ENCODE results near the gene FHL1.

The FHL1 gene

GRCh38 chrX:136190038-136190713, 42.8 kb downstream of the FHL1 start:
- DNase-seq, result no peak

GRCh38 chrX:136191171-136191570, 43.8 kb downstream of the FHL1 start:
- no peak for DNase-seq

DNA sequence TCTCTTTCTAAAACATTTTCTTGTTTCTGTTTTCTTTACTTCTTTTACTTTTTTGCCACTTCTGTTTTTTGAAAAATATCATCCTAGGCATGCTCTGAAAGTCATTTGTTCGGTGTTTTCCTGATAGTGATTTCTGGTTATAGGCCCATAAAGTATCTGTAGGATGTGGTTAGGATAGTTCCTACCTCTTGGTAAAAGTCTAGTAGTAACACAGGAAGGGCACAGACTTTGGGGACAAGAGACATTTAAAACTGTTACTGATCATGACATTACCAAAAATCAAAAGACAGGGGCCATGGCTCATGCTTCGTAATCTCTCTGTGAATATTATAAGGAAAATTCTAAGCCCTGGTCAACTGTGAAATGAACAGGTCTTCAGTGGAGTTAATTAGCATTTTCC, 44.8 kb downstream of the FHL1 start:
- DNase-seq, result no peak

DNA sequence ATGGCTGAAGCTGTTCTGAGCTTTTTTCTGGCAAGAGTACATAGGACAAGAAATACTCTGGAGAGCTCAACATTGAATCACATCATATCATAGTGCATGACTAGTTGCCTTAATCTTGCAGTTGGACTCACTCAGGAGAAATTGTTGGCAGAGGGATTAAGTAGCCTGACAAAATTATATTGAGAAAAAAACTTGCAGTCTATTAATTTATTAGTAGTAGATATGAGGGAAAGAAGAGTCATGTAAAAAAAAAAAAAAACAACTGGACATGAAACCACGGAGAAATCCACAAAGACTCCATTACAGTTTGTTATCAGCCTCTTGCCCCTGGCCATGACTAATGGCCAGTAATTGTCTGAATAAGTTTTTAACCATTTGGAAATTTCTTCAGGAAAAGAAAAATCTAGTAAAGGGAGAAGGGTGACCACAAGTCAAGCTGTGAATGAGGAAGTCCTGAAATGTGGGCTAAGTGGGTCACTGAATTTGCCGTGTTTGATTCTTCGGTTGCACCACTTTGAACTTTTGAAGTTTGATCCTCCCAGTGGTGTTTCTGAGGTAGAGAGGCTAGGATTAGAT, 45.6 kb downstream of the FHL1 start:
- DNase-seq, result no peak

DNA sequence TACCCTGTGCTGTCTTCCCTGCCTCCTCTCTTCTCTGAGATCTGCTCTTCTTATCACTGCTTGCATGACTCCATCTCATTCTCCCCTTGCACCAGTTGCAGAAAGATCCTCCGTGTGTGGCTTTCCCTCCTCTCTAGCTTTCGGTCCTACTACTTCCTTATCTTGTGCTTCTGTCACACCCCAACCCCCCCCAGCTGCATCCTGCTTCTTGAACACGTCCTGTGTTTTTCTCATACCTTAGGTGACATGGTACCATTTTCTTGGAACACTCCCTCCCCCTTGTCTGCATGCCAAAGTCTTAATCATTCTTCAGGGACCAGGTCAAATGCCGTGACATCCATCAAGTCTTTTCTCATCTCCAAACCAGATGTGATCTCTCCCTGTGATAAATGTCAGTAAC, 46.4 kb downstream of the FHL1 start:
- DNase-seq, result no peak

- DNase-seq, result no peak
Observed at GRCh38 chrX:136194536-136194935, 47.2 kb downstream of the FHL1 start.

DNA sequence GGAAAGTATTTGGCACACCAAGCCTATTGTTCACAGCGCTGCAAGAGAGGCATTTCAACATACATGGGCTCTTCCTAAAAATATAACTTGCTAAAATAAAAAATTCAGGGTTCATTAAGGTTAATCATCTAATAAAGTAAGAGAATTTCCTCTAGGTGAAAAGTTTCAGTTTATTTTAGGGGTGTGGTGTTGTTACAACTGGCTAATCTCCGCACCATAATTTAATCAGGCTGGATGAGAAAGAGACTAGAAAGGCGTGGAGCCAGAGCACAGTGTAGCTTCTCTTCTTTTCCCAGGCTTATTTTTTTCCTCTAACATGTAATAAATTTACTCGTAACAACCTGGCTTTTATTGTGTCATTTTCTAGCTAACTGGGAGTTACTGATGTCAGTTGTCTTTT, 47.9 kb downstream of the FHL1 start:
- no peak for DNase-seq

DNA sequence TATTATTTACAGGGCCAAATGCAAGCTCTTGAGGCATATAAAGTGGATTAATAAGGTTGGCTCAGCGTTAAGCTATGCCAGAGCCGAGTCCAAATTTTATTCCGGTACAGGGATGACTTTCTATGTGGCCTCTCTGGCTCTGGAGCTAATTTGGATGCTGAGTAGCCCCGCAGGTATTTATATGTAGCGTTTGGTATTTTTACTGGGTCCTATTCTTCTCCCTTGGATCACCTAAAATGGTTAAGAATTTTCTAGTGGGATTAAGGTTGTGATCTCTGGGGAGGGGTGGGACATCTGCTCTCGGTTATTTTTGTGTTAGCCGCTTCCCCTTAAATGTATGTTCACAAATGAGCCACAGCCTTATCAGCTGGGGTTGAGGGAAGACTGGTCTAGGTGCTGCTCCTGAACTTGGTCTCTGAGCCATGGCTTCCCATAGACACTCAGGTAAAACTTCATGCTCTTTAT, 49.4 kb downstream of the FHL1 start:
- no peak for DNase-seq

GRCh38 chrX:136198010-136198409, 50.7 kb downstream of the FHL1 start:
- DNase-seq, result no peak

- no peak for DNase-seq
Observed at GRCh38 chrX:136198678-136199243, 51.4 kb downstream of the FHL1 start.

- no peak for DNase-seq
Observed at GRCh38 chrX:136199365-136199764, 52.0 kb downstream of the FHL1 start.

- no peak for DNase-seq
Observed at GRCh38 chrX:136200466-136200865, 53.1 kb downstream of the FHL1 start.

- DNase-seq, result no peak
Observed at GRCh38 chrX:136201601-136202000, 54.3 kb downstream of the FHL1 start.

DNA sequence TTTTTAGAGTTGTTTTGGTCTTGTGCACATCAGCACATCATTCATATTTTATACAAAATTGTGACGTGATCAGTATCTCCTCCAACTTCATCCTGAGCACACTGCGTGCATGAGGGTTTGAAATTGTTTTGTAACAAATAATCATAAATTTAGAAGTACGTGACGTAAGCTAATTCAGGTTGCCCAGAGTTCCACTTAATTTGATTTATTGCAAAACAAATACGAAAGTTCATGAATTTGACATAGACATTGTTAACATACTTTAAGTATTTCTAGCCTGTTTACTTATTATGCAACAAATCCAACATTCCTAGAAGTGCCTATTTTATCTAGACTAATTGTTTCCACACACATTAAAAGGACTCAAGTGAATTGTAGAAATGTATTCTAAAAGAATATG, 55.6 kb downstream of the FHL1 start:
- no peak for DNase-seq

- DNase-seq, result no peak
Observed at GRCh38 chrX:136203438-136203837, 56.1 kb downstream of the FHL1 start.

- no peak for DNase-seq
Observed at GRCh38 chrX:136203951-136204350, 56.6 kb downstream of the FHL1 start.

GRCh38 chrX:136204571-136204970, 57.2 kb downstream of the FHL1 start:
- no peak for DNase-seq

DNA sequence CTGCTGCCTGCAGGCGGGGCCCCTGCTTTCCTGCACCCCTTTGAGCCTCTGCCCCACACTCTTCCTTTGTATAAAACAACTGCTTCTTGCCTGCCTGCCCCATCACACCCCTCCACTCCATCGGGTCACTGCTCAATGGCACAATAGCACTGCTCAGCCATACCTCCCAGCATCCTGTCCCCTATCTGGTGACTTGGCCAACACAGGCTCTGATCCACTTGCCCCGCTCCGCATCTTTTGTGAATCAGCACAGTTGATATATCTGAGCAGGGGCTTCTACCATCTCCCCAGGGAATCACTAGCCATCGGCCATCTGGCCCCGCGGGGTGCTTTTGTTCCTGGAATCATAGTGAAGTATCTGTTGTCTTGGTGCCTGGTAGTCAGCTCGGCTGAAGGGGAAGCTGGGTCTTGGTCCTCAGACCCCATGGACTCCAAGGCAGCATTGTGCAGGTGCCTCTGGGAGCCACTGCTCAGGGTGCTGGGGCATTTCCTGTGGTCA, 58.6 kb downstream of the FHL1 start:
- no peak for DNase-seq

DNA sequence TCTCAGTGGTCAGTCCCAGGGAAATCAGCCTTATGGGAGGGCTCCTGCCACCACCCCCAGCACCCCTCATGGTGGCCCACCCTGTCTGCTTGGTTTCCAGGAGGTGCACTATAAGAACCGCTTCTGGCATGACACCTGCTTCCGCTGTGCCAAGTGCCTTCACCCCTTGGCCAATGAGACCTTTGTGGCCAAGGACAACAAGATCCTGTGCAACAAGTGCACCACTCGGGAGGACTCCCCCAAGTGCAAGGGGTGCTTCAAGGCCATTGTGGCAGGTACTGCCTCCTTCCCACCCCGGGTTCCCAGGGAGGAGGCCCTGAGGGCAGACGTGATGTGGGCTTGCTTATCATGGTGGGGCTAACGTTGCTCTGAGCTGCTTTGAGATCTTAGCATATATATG, 59.6 kb downstream of the FHL1 start:
- no peak for DNase-seq

DNA sequence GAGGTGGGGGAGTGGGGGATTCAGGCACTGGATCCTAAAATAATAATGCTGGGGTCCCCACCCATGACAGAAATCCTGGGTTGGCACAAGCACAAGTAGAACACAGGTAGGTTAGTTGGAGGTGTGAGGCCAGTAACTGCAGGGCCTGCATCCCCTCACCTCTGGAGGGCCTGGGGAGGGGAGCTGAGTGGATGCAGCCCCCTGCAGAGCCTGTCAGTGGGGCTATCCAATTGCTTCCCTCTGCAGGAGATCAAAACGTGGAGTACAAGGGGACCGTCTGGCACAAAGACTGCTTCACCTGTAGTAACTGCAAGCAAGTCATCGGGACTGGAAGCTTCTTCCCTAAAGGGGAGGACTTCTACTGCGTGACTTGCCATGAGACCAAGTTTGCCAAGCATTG, 60.2 kb downstream of the FHL1 start:
- no peak for DNase-seq

GRCh38 chrX:136209016-136209738, 61.8 kb downstream of the FHL1 start:
- no peak for DNase-seq

DNA sequence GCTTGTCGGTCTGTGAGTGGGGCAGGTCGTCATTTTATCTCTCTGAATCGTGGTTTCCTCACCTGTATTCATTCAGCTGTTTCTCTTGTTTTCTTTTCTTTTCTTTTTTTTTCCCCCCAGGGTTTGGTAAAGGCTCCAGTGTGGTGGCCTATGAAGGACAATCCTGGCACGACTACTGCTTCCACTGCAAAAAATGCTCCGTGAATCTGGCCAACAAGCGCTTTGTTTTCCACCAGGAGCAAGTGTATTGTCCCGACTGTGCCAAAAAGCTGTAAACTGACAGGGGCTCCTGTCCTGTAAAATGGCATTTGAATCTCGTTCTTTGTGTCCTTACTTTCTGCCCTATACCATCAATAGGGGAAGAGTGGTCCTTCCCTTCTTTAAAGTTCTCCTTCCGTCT, 62.4 kb downstream of the FHL1 start:
- no peak for DNase-seq

GRCh38 chrX:136210243-136210642, 62.9 kb downstream of the FHL1 start:
- no peak for DNase-seq

DNA sequence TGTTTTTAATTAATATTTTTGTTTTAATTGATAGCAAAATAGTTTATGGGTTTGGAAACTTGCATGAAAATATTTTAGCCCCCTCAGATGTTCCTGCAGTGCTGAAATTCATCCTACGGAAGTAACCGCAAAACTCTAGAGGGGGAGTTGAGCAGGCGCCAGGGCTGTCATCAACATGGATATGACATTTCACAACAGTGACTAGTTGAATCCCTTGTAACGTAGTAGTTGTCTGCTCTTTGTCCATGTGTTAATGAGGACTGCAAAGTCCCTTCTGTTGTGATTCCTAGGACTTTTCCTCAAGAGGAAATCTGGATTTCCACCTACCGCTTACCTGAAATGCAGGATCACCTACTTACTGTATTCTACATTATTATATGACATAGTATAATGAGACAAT, 63.5 kb downstream of the FHL1 start:
- DNase-seq, result no peak

Measured in T1000 (cell line).